NCI-H510A (cell line): ENCODE measurements around the gene GBP3.
"Not testable (repeated sequence)": the region's sequence is repeated elsewhere in the genome, so short reads cannot be mapped to it uniquely, and the experiment has no call there.

Experiments
- DNase-seq: peaks from one replicate; lab custom pipeline; 2025; lab: John Stamatoyannopoulos, UW

The GBP3 gene

DNA sequence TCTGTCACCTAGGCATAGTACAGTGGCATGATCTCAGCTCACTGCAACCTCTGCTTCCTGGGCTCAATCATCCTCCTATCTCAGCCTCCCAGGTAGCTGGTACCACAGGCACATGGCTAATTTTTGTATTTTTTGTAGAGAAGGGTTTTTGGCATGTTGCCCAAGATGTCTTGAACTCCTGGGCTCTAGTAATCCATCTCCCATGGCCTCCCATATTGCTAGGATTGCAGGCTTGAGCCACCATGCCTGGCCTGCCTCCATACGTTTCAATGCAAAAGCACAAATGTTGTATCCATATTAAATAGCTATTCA, 17.6 kb upstream of the GBP3 start:
- no peak for DNase-seq

DNA sequence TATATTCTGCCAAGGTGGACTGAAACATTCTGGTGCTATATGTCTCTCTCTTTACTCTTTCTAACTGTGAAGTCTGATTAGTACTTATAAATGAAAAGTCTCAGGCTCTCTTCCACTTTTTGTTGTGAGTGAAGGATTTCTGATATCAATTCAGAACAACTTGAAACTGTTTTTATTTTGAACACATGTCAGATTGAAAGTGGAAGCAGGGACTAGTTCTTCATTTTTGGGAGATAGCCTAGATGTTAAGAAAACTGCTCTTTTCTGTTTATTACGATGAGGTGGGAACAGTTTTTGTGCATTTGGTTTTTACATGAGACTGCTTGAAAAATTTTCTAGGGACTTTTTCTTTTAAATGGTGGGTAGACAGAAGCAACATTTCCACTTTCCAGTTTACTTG, 14.5 kb upstream of the GBP3 start:
- no peak for DNase-seq

DNA sequence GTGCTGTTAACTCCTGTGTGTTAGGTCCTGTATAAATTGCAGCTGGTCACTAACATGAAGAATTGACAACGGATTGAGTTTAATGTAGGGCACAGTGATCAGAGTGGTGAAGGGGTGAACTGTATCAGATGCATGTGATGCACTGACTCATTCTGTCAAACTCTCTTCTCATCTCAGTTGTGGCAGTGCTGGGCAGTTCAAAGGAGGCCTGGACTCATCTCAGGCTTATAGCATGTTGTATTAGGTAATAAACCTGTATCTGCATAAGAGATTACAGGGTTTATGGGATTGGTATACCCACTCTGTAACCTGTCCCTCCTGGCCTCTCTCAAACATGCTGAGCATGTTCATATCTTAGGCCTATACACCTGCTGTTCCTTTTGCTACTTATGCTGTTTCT, 12.4 kb upstream of the GBP3 start:
- DNase-seq: no peak

GRCh38 chr1:89034004-89034403, 11.3 kb upstream of the GBP3 start:
- DNase-seq: not testable (repeated sequence)

- not testable (repeated sequence) for DNase-seq
Measured at GRCh38 chr1:89029051-89029450, 6.4 kb upstream of the GBP3 start.

- DNase-seq: no peak
Measured at GRCh38 chr1:89025928-89026327, 3.3 kb upstream of the GBP3 start.

GRCh38 chr1:89023026-89023425, 360 bp upstream of the GBP3 start:
- no peak for DNase-seq

GRCh38 chr1:89018318-89018717, 4.3 kb downstream of the GBP3 start:
- DNase-seq: peak; percentile 19

GRCh38 chr1:89008511-89008910, 14.2 kb downstream of the GBP3 start:
- no peak for DNase-seq

GRCh38 chr1:89005286-89006151, 17.1 kb downstream of the GBP3 start:
- no peak for DNase-seq

DNA sequence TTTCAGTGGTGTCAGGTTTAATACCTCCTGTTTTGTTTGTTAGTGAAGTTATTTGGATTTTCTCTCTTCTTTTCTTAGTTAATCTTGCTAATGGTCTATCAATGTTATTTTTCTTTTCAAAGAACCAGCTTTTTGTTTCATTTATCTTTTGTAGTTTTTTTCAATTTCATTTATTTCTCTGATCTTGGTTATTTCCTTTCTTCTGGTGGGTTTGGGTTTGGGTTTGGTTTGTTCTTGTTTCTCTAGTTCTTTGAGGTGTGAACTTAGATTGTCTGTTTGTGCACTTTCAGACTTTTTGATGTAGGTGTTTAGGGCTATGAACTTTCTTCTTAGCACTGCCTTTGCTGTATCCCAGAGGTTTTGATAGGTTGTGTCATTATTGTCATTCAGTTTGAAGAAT, 20.5 kb downstream of the GBP3 start:
- DNase-seq: not testable (repeated sequence)

DNA sequence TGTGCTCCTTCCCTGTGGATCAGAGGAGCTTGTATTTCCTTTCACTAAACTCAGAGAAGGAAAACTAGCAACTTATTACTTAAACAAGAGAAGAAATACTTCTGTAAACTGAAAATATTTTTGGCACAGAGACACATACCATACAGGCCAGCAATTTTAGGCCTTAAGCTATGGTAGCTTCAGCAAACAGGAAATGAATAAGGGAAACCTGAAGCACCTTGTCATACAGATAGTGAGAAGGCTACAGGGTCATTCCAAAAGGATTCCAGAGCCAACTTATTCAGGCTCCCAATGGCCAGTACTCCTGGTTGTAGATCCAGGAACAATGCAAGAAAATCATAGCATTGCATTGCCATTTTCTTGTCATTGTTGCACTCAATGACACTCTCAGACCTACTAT, 21.2 kb downstream of the GBP3 start:
- DNase-seq: no peak

DNA sequence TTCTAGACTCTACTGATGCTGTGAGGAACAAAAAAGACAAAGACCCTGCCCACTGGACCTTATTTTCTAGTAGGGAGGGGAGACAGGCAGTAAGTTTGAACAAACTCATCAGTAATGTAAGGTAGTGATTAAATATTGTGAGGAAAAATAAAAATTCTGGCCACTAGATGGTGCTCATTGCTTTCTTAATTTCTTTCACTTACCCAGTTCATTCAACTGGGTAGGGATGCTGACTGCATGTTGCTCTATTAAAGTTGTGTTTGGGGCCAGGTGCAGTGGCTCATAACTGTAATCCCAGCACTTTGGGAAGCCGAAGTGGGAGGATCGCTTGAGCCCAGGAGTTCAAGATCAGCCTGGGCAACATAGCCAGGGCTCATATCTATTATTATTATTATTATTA, 23.9 kb downstream of the GBP3 start:
- DNase-seq: peak; percentile 56

- DNase-seq: no peak
Measured at GRCh38 chr1:88990426-88990825, 32.2 kb downstream of the GBP3 start.

- DNase-seq: no peak
Measured at GRCh38 chr1:88985692-88986091, 37.0 kb downstream of the GBP3 start.

DNA sequence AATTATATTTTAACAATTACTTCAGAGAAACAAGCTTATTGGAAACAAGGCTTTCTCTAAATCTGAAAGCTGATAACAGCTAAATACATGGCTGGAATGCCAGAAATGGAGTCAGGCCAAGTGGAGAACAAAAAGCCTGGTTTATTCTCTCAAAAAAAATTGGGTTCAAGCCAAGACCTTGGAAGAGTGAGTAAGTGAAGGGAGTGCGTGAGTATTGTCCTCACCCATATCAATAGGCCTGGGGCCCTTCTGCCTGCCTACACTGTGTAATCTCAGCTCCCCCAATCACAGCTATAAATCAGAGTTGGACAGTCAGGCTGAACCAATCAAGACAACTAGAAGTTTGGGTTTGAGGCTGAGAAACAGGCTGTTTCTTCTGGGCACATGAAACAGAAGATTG, 37.6 kb downstream of the GBP3 start:
- DNase-seq: no peak

DNA sequence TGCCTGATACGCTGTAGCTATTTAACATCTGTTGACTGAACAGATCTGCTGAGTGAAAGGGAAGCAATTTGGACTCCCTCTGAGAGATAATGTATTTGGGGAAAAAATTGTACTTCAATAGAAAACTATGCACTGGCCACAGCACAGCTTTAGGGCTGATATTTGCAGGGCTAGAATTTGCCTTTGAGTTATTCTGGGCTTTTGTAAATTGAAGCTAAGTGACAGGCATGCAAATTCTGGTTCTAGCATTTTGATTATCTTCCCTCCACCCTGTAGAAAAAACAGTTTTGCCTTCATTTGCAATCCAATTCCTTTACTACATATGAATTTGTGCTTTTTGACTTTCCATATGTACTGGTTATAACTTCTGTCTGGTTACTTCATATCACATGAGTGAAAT, 38.1 kb downstream of the GBP3 start:
- DNase-seq: no peak

GRCh38 chr1:88983791-88984559, 38.7 kb downstream of the GBP3 start:
- peak; percentile 21 for DNase-seq

GRCh38 chr1:88982055-88982454, 40.6 kb downstream of the GBP3 start:
- DNase-seq: no peak

- DNase-seq: not testable (repeated sequence)
Measured at GRCh38 chr1:88981506-88981905, 41.2 kb downstream of the GBP3 start.

GRCh38 chr1:88980870-88981269, 41.8 kb downstream of the GBP3 start:
- no peak for DNase-seq

DNA sequence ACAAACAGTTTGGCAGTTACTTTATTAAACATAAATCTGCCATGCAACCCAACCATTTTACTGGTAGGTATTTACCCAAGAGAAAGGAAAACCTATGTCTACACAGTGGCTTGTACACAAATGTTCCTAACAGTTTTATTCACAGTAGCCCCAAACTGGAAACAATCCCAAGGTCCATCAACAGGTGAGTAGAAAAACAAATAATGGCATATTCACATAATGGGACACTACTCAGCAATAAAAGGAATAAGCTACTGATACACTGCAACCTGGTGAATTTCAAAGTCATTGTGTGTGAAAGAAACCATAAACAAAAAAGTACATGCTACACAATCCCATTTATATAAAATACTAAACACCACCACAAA, 42.9 kb downstream of the GBP3 start:
- DNase-seq: no peak

DNA sequence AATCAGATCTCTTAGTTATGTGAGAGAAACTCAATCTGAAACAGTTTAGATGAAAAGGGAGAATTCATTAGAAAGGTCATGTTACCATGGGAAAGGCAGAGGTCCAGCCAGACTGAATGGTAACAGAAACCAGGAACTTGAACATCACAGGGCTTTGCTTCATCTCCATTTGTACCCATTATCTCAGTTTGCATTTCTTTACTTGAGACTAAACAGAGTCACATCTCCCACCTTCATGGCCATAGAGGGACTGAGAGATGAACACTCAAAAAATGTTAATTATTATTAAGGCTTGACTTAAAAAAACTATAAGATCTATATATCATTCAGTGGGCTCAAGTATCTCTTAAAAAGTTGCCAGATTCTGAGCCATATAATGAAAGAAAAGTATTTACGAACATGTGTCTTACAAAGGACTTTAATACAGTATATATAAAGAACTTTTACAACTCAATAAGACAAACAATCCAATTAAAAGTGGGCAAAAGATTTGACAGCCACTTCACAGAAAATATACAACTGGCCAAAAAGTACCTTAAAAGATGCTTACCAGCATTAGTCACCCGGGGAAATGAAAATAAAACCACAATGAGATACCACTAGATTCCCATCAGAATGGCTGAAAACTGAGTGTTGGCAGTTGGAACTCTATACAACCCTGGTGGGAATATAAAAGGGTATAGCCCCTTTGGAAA, 43.5 kb downstream of the GBP3 start:
- DNase-seq: no peak
